SK-N-SH (cell line): ENCODE results near the gene NCS1. TPM values are rescaled to one million over a fixed set of nuclear protein-coding genes. Genes with fewer than 3 reads are reported as not detected.

Source experiments
- CTCF ChIA-PET: fragments of 300-600, 350-600 bp; formaldehyde crosslinking; extraction: SDS; loops from one replicate; lab custom pipeline; 2021; lab: Yijun Ruan, JAX
- POLR2A ChIA-PET: fragments of 350-600 bp; sonication (Branson Sonifier 250); formaldehyde crosslinking; extraction: SDS; loops from one replicate; lab custom pipeline; 2020; ENCODE audit warnings: antibody characterized with exemption, inconsistent platforms; lab: Yijun Ruan, JAX
- DNase-seq: peaks from one replicate; pipeline ENCODE4 v3.0.0; 2012
- H2AFZ ChIP-seq: fragments of 200-600 bp; sonication (generic); 2 replicates; pipeline ENCODE4 v1.8.1; 2016; ENCODE audit warnings: antibody characterized with exemption, mild to moderate bottlenecking, low read depth
- H3F3A ChIP-seq: fragments of 200-600 bp; sonication (generic); replicated peaks from 2 replicates; pipeline ENCODE3; 2016; ENCODE audit warnings: antibody characterized with exemption, mild to moderate bottlenecking; ENCODE audit not compliant: insufficient read depth
- H3K27ac ChIP-seq, 2 experiments: fragments of 200-500 bp in 1 of 2; fragments of 200-600 bp in 1 of 2; sonication (Bioruptor generic) in 1 of 2; sonication (generic), shearing (Covaris generic) in 1 of 2; 2 replicates each; pipeline versions ENCODE4 v1.5.1 to v1.6.1; 2014 to 2016; ENCODE audit warnings: low read depth in 2 of 2, inconsistent platforms in 1 of 2, low read length in 1 of 2, mild to moderate bottlenecking in 1 of 2, mixed read lengths in 1 of 2
- H3K27me3 ChIP-seq: fragments of 200-600 bp; sonication (generic), shearing (Covaris generic); 2 replicates; pipeline ENCODE4 v1.6.1; 2016; ENCODE audit warnings: mixed run types; ENCODE audit not compliant: insufficient read depth
- H3K36me3 ChIP-seq, 2 experiments: fragments of 200-500 bp in 1 of 2; fragments of 200-600 bp in 1 of 2; sonication (Bioruptor generic) in 1 of 2; sonication (generic) in 1 of 2; replicated peaks in 1 of 2; 2 replicates each; pipeline versions ENCODE3 to v1.5.1; 2014 to 2016; ENCODE audit warnings: low read length in 1 of 2, mild to moderate bottlenecking in 1 of 2; ENCODE audit not compliant: insufficient read depth in 2 of 2, control insufficient read depth in 1 of 2
- H3K4me1 ChIP-seq, 2 experiments: fragments of 200-500 bp in 1 of 2; fragments of 200-600 bp in 1 of 2; sonication (Bioruptor generic) in 1 of 2; sonication (generic), shearing (Covaris generic) in 1 of 2; 2 replicates each; pipeline versions ENCODE4 v1.5.1 to v1.6.1; 2014 to 2016; ENCODE audit warnings: low read depth in 1 of 2, low read length in 1 of 2, mixed run types in 1 of 2; ENCODE audit not compliant: insufficient read depth in 2 of 2, control insufficient read depth in 1 of 2
- H3K4me2 ChIP-seq: fragments of 200-600 bp; sonication (generic), shearing (Covaris generic); 2 replicates; pipeline ENCODE4 v1.6.1; 2017; ENCODE audit warnings: mixed run types
- H3K4me3 ChIP-seq, 2 experiments: fragments of 200-500 bp in 1 of 2; fragments of 200-600 bp in 1 of 2; sonication (Bioruptor generic) in 1 of 2; sonication (generic), shearing (Covaris generic) in 1 of 2; 2 replicates each; pipeline versions ENCODE4 v1.5.1 to v1.8.1; 2014 to 2016; ENCODE audit warnings: low read depth in 2 of 2, inconsistent platforms in 1 of 2, low read length in 1 of 2, mild to moderate bottlenecking in 1 of 2, mixed read lengths in 1 of 2, moderate library complexity in 1 of 2
- H3K79me2 ChIP-seq: fragments of 200-600 bp; sonication (generic); 2 replicates; pipeline ENCODE4 v1.8.1; 2017; ENCODE audit warnings: mild to moderate bottlenecking; ENCODE audit not compliant: insufficient read depth
- H3K9ac ChIP-seq: fragments of 200-600 bp; sonication (generic); 2 replicates; pipeline ENCODE4 v1.6.1; 2017; ENCODE audit warnings: mixed run types
- H3K9me2 ChIP-seq: fragments of 200-600 bp; sonication (generic); 2 replicates; pipeline ENCODE4 v1.6.1; 2017; ENCODE audit warnings: mixed run types
- H3K9me3 ChIP-seq: fragments of 200-600 bp; sonication (generic); 2 replicates; pipeline ENCODE4 v1.6.1; 2017; ENCODE audit warnings: mixed run types, mild to moderate bottlenecking, moderate library complexity
- H4K20me1 ChIP-seq: fragments of 200-600 bp; sonication (generic); 2 replicates; pipeline ENCODE4 v1.6.1; 2017; ENCODE audit warnings: mild to moderate bottlenecking, mixed run types; ENCODE audit not compliant: insufficient read depth
- ELF1 ChIP-seq: IDR thresholded peaks from 2 replicates; pipeline ENCODE4 v1.4.0; 2012
- FOXJ3 ChIP-seq: sonication (generic); formaldehyde crosslinking; IDR thresholded peaks from 2 replicates; pipeline ENCODE4 v1.5.1; 2020; ENCODE audit warnings: mild to moderate bottlenecking, missing genetic modification reagents
- FOXM1 ChIP-seq: IDR thresholded peaks from 2 replicates; pipeline ENCODE4 v1.4.0; 2012; ENCODE audit warnings: low read depth, mild to moderate bottlenecking
- GABPA ChIP-seq: IDR thresholded peaks from 2 replicates; pipeline ENCODE4 v1.4.0; 2012; ENCODE audit warnings: low read depth, mild to moderate bottlenecking
- GATA2 ChIP-seq: sonication (generic); formaldehyde crosslinking; IDR thresholded peaks from 2 replicates; pipeline ENCODE4 v1.5.0; 2020; ENCODE audit warnings: mild to moderate bottlenecking, missing genetic modification reagents
- IRF3 ChIP-seq: fragments of 150-350 bp; IDR thresholded peaks from 2 replicates; pipeline ENCODE4 v1.6.1; 2016; ENCODE audit warnings: mild to moderate bottlenecking, low read depth, low read length
- JUND ChIP-seq: IDR thresholded peaks from 2 replicates; pipeline ENCODE4 v1.4.0; 2012
- MAX ChIP-seq: IDR thresholded peaks from 2 replicates; pipeline ENCODE4 v1.4.0; 2012; ENCODE audit warnings: low read depth
- MXI1 ChIP-seq: IDR thresholded peaks from 2 replicates; pipeline ENCODE4 v1.6.1; 2012; ENCODE audit warnings: mild to moderate bottlenecking, low read depth, low read length, improper control_type of control experiment
- NFIC ChIP-seq: IDR thresholded peaks from 2 replicates; pipeline ENCODE4 v1.4.0; 2012; ENCODE audit warnings: borderline replicate concordance
- PBX3 ChIP-seq: IDR thresholded peaks from 2 replicates; pipeline ENCODE4; 2012
- POLR2AphosphoS5 ChIP-seq: IDR thresholded peaks from 2 replicates; pipeline ENCODE4 v1.6.1; 2012; ENCODE audit warnings: low read depth, low read length
- RAD21 ChIP-seq: IDR thresholded peaks from 2 replicates; pipeline ENCODE4 v1.6.1; 2012; ENCODE audit warnings: mild to moderate bottlenecking, low read length
- RCOR1 ChIP-seq: fragments of 150-350 bp; IDR thresholded peaks from 2 replicates; pipeline ENCODE4 v1.6.1; 2017; ENCODE audit warnings: antibody characterized with exemption, low read length
- RFX5 ChIP-seq: IDR thresholded peaks from 2 replicates; pipeline ENCODE4 v1.6.1; 2012; ENCODE audit warnings: mild to moderate bottlenecking, improper control_type of control experiment, low read length
- RXRA ChIP-seq: IDR thresholded peaks from 2 replicates; pipeline ENCODE4 v1.4.0; 2012; ENCODE audit warnings: low read depth, mild to moderate bottlenecking, borderline replicate concordance
- SIN3A ChIP-seq: IDR thresholded peaks from 2 replicates; pipeline ENCODE4 v1.6.1; 2012; ENCODE audit warnings: low read depth, mild to moderate bottlenecking, low read length, moderate library complexity, borderline replicate concordance
- TCF12 ChIP-seq: IDR thresholded peaks from 2 replicates; pipeline ENCODE4 v1.4.0; 2012
- TEAD4 ChIP-seq: IDR thresholded peaks from 2 replicates; pipeline ENCODE4 v1.4.0; 2012; ENCODE audit warnings: mild to moderate bottlenecking, borderline replicate concordance; ENCODE audit not compliant: insufficient read depth
- USF1 ChIP-seq: IDR thresholded peaks from 2 replicates; pipeline ENCODE4 v1.4.0; 2012; ENCODE audit warnings: low read depth, borderline replicate concordance
- USF2 ChIP-seq: fragments of 150-350 bp; IDR thresholded peaks from 2 replicates; pipeline ENCODE4 v1.6.1; 2017; ENCODE audit warnings: antibody characterized with exemption, low read length, low read depth, borderline replicate concordance
- YY1 ChIP-seq: IDR thresholded peaks from 2 replicates; pipeline ENCODE4 v1.4.0; 2012; ENCODE audit warnings: low read depth, mild to moderate bottlenecking
- WGBS: methylation state at CpG from one replicate; pipeline ENCODE4 v1.1.6; 2017; ENCODE audit warnings: low lambda C conversion rate; 5-methylcytosine and 5-hydroxymethylcytosine counted together
- polyA plus RNA-seq, 3 experiments: library from polyadenylated mRNA; depleted of rRNA; stranded (reverse); fragments of >200 nt; gene quantifications; 2 replicates each; pipeline ENCODE4 v1.2.3, GENCODE V29; 2012

Gene NCS1
- polyA plus RNA-seq, 1 of the 3 experiments (the other 2 are of a cell fraction), result 40.6 TPM

- no peaks in the 10 kb centered on the region for H3K9me3 ChIP-seq
- H3K9ac ChIP-seq, result peak overlapping the region; percentile 86
- H3K9me2 ChIP-seq, result no peaks in the 10 kb centered on the region
- ChIA-PET POLR2A (interaction anchor here (1.2 to 1.8 kb wide), 2 partner anchors 12 to 20 kb away, joined by 3 to 4 read pairs; no protein-coding TSS in a partner anchor), CTCF (interaction anchor here (0.9 to 3.9 kb wide), 13 partner anchors 8 to 70 kb away, joined by 3 to 22 read pairs (median 5); no protein-coding TSS in a partner anchor)
- peaks cover 59% of the 10 kb centered on the region for H3K79me2 ChIP-seq
- no peak for DNase-seq
- peak overlapping the region; percentile 67 to 82 for H3K4me3 ChIP-seq
- peaks cover 7% of the 10 kb centered on the region for H3F3A ChIP-seq
- no peaks in the 10 kb centered on the region for H3K27me3 ChIP-seq
- TF ChIP-seq USF2, result no peak
- no peak for TF ChIP-seq USF1
- no peak for TF ChIP-seq POLR2AphosphoS5
- no peak for TF ChIP-seq RFX5
- TF ChIP-seq PBX3, result no peak
- TF ChIP-seq TCF12, result no peak
- TF ChIP-seq RCOR1, result no peak
- TF ChIP-seq GATA2 (CRISPR knock-in tag), result no peak
- TF ChIP-seq GABPA, result no peak
- peaks cover 6 to 24% of the 10 kb centered on the region in 2 experiments; a peak in 1 of 4 replicates for H3K4me1 ChIP-seq
- H3K4me2 ChIP-seq, result peak overlapping the region; percentile 98
- peak overlapping the region; percentile 30 to 53; a peak in 3 of 4 replicates for H3K27ac ChIP-seq
- no peak overlapping the region for H2AFZ ChIP-seq
- peaks cover 55% of the 10 kb centered on the region for H4K20me1 ChIP-seq
- H3K36me3 ChIP-seq, result peaks cover 0 to 3% of the 10 kb centered on the region in 2 experiments
- WGBS, result 54% methylated on average over 5 of the region's 9 CpGs
Observed at GRCh38 chr9:130173666-130173983, 1.4 kb downstream of the NCS1 start.

GRCh38 chr9:130174025-130174424 lies 1.8 kb downstream of the NCS1 start:
- Histone ChIP-seq H3K79me2 (peaks cover 61% of the 10 kb centered on the region), H2AFZ (no peak overlapping the region), H3K9me3 (no peaks in the 10 kb centered on the region), H3K9ac (peak overlapping the region; percentile 86; the same call in 1 of the 2 replicates), H3K9me2 (no peaks in the 10 kb centered on the region), H3K27ac (peak overlapping the region in 1 of 2 experiments; percentile 14; a peak in 1 of 4 replicates), H3K4me3 (peak overlapping the region; percentile 67 to 82), H3K4me2 (peak overlapping the region; percentile 98), H3K36me3 (peaks cover 0 to 3% of the 10 kb centered on the region in 2 experiments), H3K27me3 (no peaks in the 10 kb centered on the region), H3F3A (peaks cover 8% of the 10 kb centered on the region), H4K20me1 (peaks cover 58% of the 10 kb centered on the region), H3K4me1 (peaks cover 6 to 24% of the 10 kb centered on the region in 2 experiments; a peak in 1 of 4 replicates)
- CTCF ChIA-PET, result interaction anchor here (0.9 to 3.9 kb wide), 13 partner anchors 9 to 693 kb away, joined by 3 to 22 read pairs (median 5); no protein-coding TSS in a partner anchor
- TF ChIP-seq RAD21 (no peak), GATA2 (CRISPR knock-in tag) (no peak), JUND (no peak), MXI1 (no peak), RFX5 (no peak), TCF12 (no peak), GABPA (no peak), ELF1 (no peak), RXRA (no peak), FOXM1 (no peak), FOXJ3 (no peak), TEAD4 (no peak), NFIC (no peak), MAX (no peak), YY1 (no peak), POLR2AphosphoS5 (no peak), USF2 (no peak), IRF3 (no peak), SIN3A (no peak)
- no peak for DNase-seq
- POLR2A ChIA-PET, result interaction anchor here (1.2 to 1.8 kb wide), 2 partner anchors 12 to 20 kb away, joined by 3 to 4 read pairs; no protein-coding TSS in a partner anchor
- WGBS, result 86% methylated on average over 2 of the region's 9 CpGs
